ENCODE results near the gene DMRT1. TPM values are rescaled to one million over a fixed set of nuclear protein-coding genes. Genes with fewer than 3 reads are reported as not detected.

DMRT1 gene
- total RNA-seq, 4 donors from 2014 or later = not detected

- 80 to 89% methylated on average over 5 of the region's 5 CpGs for WGBS, 2 donors
Measured at GRCh38 chr9:892123-892522, 50.6 kb downstream of the DMRT1 start.

GRCh38 chr9:893115-893514, 51.6 kb downstream of the DMRT1 start:
- Histone ChIP-seq H3K4me1 (peaks cover 0 to 3% (median 0%) of the 10 kb centered on the region in 4 donors), H3K9me3 (no peaks in the 10 kb centered on the region), H3K36me3 (no peaks in the 10 kb centered on the region), H3K4me3 (no peak overlapping the region), H3K27me3 (no peaks in the 10 kb centered on the region), H3K27ac (no peak overlapping the region)
- WGBS, 2 donors = 87 to 91% methylated on average over 5 of the region's 5 CpGs
- no peak for DNase-seq (ENCODE audit: low spot score in 2 of 2)
- TF ChIP-seq EP300 (IDR thresholded peaks at IDR 0.05) = no peak
- TF ChIP-seq POLR2A (IDR thresholded peaks at IDR 0.05) = no peak
- TF ChIP-seq CTCF (IDR thresholded peaks at IDR 0.05) = no peak

More at GRCh38 chr9:892123-892522, 50.6 kb downstream of the DMRT1 start:
- Histone ChIP-seq H3K27ac (no peak overlapping the region), H3K4me1 (peaks cover 0 to 3% (median 0%) of the 10 kb centered on the region in 4 donors), H3K4me3 (no peak overlapping the region), H3K9me3 (no peaks in the 10 kb centered on the region), H3K27me3 (no peaks in the 10 kb centered on the region), H3K36me3 (no peaks in the 10 kb centered on the region)
- DNase-seq (ENCODE audit: low spot score in 2 of 2) = no peak
- TF ChIP-seq EP300 (IDR thresholded peaks at IDR 0.05) (no peak), POLR2A (IDR thresholded peaks at IDR 0.05) (no peak), CTCF (IDR thresholded peaks at IDR 0.05) (no peak)

- WGBS, 2 donors = 16 to 23% methylated on average over 7 to 9 of the region's 9 CpGs
Measured at GRCh38 chr9:893843-894420, 52.4 kb downstream of the DMRT1 start.

GRCh38 chr9:899440-900184, 58.1 kb downstream of the DMRT1 start:
- H3K27me3 ChIP-seq = peaks cover 0 to 16% of the 10 kb centered on the region in 2 donors
- WGBS, 2 donors = 22 to 25% methylated on average over 12 of the region's 12 CpGs
- no peaks in the 10 kb centered on the region for H3K9me3 ChIP-seq
- TF ChIP-seq CTCF (IDR thresholded peaks at IDR 0.05) (no peak), POLR2A (IDR thresholded peaks at IDR 0.05) (no peak), EP300 (IDR thresholded peaks at IDR 0.05) (peak in 1 of 2 donors; percentile 28)
- no peak overlapping the region for H3K27ac ChIP-seq
- no peak for DNase-seq (ENCODE audit: low spot score in 2 of 2)
- H3K36me3 ChIP-seq = no peaks in the 10 kb centered on the region
- no peak overlapping the region for H3K4me3 ChIP-seq
- no peaks in the 10 kb centered on the region for H3K4me1 ChIP-seq

More at GRCh38 chr9:893843-894420, 52.4 kb downstream of the DMRT1 start:
- H3K27me3 ChIP-seq = no peaks in the 10 kb centered on the region
- no peak overlapping the region for H3K4me3 ChIP-seq
- H3K27ac ChIP-seq = no peak overlapping the region
- DNase-seq (ENCODE audit: low spot score in 2 of 2) = peak in 1 of 2 donors; percentile 64
- H3K36me3 ChIP-seq = no peaks in the 10 kb centered on the region
- peak; percentile 38 to 73 (median 58) for TF ChIP-seq CTCF (IDR thresholded peaks at IDR 0.05)
- TF ChIP-seq POLR2A (IDR thresholded peaks at IDR 0.05) = no peak
- peaks cover 0 to 3% (median 0%) of the 10 kb centered on the region in 4 donors for H3K4me1 ChIP-seq
- H3K9me3 ChIP-seq = no peaks in the 10 kb centered on the region

- TF ChIP-seq POLR2A (IDR thresholded peaks at IDR 0.05) (no peak), EP300 (IDR thresholded peaks at IDR 0.05) (no peak), CTCF (IDR thresholded peaks at IDR 0.05) (no peak)
- no peaks in the 10 kb centered on the region for H3K4me1 ChIP-seq
- DNase-seq (ENCODE audit: low spot score in 2 of 2) = no peak
- H3K36me3 ChIP-seq = no peaks in the 10 kb centered on the region
- H3K27ac ChIP-seq = no peak overlapping the region
- H3K9me3 ChIP-seq = no peaks in the 10 kb centered on the region
- H3K27me3 ChIP-seq = peaks cover 0 to 54% of the 10 kb centered on the region in 2 donors
- 61 to 72% methylated on average over 3 of the region's 3 CpGs for WGBS, 2 donors
- no peak overlapping the region for H3K4me3 ChIP-seq
Measured at GRCh38 chr9:903886-904285, 62.4 kb downstream of the DMRT1 start.

All from tibial nerve (tissue), 4 donors.